ENCODE results near the gene BID.
"Not testable (repeated sequence)": the region's sequence is repeated elsewhere in the genome, so short reads cannot be mapped to it uniquely, and the experiment has no call there.

BID gene

DNA sequence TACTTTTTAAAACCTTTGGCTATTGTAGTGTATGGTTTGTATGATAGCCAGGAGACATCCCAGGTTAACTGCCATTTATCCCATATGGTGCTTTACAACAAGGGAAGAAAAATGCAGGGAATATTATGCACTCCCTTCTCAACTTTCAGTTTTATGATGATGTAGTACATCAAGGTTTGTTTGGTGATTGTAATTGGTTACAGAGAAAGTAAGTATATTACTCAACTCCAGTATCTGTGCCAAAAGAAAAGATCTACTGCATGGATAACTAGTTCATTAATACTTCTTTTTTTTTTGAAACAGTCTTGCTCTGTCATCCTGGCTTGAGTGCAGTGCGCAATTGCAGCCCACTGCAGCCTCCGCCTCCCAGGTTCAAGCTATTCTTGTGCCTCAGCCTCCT, 70.5 kb downstream of the BID start:
- no peak for DNase-seq (ENCODE audit: low spot score)

DNA sequence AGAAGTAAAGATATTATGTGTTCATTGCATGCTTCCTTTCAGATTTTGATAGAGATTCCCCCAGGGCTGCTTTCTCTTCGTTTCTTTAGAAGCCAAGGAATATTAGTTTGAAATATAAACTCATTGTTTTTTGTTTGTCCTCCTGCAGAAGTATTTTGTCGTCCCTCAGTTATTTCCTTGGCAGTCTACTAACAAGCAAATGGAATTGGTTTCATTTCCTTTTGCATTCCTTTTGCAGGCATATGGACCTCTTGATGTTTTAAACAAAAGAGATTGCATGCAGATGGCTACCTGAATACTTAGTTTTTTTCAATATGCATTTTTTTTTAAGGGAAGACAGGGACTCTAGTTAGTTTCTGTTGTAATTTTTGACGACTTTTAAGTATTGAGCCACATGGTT, 73.5 kb downstream of the BID start:
- DNase-seq (ENCODE audit: low spot score): no peak

GRCh38 chr22:17699696-17700340, 74.5 kb downstream of the BID start:
- no peak for DNase-seq (ENCODE audit: low spot score)

GRCh38 chr22:17698948-17699347, 75.3 kb downstream of the BID start:
- no peak for DNase-seq (ENCODE audit: low spot score)

DNA sequence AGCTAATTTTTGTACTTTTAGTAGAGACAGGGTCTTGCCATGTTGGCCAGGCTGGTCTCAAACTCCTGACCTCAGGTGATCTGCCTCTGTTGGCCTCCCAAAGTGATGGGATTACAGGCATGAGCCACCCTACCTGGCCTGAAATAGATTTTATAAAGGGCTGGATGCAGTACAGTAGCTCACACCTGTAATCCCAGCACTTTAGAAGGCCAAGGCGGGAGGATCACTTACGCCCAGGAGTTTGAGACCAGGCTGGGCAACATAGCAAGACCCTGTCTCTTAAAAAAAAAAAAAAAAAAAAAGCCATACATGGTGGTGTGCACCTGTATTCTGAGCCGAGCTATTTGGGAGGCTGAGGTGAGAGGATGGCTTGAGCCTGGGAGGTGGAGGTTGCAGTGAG, 76.0 kb downstream of the BID start:
- not testable (repeated sequence) for DNase-seq (ENCODE audit: low spot score)

DNA sequence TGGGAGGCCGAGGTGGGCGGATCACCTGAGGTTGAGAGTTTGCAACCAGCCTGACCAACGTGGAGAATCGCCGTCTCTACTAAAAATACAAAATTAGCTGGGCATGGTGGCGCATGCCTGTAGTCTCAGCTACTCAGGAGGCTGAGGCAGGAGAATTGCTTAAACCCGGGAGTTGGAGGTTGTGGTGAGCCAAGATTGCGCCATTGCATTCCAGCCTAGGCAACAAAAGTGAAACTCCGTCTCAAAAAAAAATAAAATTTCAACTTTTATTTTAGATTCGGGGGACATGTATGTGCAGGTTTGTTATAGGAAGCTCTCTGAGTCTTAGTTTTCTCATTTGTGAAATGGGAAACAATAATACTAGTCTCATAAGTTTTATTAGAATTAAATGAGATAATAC, 77.1 kb downstream of the BID start:
- DNase-seq (ENCODE audit: low spot score): not testable (repeated sequence)

GRCh38 chr22:17695986-17696385, 78.3 kb downstream of the BID start:
- no peak for DNase-seq (ENCODE audit: low spot score)

DNA sequence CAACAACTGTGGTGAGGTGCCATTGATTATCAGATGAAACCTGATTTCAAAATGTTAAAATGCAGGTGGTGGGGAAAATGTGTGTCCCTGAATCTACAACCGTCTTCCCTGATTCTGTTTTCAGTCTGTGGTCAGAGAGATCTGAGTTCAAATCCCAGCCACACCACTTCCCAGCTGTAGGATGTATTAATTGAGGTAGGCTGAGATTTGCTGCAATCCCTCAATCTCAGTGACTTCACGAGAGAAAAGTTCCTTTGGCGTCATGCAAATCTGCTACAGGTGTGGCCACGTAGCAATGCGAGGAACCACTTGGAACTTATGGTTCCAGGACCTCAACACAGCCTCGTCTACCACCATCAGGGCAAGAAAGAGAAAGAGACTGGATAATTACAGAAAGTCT, 79.5 kb downstream of the BID start:
- no peak for DNase-seq (ENCODE audit: low spot score)

DNA sequence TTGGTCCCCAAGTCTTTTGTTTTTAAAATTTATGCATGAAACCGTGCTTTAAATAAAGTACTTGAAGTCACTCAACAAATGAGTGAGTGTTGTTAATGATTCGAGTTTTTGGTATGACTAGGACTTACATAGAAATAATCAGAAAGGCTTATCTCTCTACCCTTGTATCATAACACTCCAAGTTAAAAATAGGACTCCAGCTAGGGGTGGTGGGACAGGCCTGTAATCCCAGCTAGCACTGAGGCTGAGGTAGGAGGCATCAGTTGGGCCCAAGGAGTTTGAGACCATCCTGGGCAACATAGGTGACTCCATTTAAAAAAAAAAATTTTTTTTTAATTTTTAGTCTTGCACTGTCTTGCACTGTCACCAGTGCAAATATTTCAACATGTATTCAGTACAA, 80.1 kb downstream of the BID start:
- DNase-seq (ENCODE audit: low spot score): no peak

DNA sequence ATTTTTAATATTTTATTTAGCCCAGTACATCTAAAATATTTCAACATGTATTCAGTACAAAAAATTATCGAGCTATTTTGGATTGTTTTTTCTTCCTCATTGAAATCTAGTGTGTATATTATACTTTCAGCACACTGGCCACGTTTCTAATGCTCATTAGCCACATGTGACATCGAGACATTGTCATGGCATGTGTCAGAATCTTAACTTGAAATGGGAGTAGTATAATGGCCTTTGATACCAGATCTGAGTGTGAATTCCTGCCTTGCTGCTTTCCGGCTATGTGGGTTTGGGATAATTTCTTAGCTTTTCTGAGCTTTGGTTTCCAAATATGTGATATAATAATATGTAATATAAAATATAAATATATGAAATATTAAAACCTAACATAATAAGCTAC, 81.4 kb downstream of the BID start:
- DNase-seq (ENCODE audit: low spot score): no peak

- no peak for DNase-seq (ENCODE audit: low spot score)
These were observed 90.0 kb downstream of the BID start for GRCh38 chr22:17684245-17684644.

All from AG20443 (cell line).